ENCODE measurements around the gene PDK2.
A peak's percentile ranks its signal among the peaks of the same experiment; 100 is the strongest.

PDK2 gene

GRCh38 chr17:50093246-50093645 is 1.9 kb upstream of the PDK2 start:
- TF ChIP-seq TCF4 (CRISPR knock-in tag; IDR thresholded peaks at IDR 0.05; ENCODE audit: borderline replicate concordance) (no peak), ZNF70 (CRISPR knock-in tag; IDR thresholded peaks at IDR 0.05) (no peak), POU6F1 (CRISPR knock-in tag; IDR thresholded peaks at IDR 0.05; ENCODE audit: borderline replicate concordance, low read depth) (no peak), ISL1 (CRISPR knock-in tag; IDR thresholded peaks at IDR 0.05) (no peak), ESRRG (CRISPR knock-in tag; IDR thresholded peaks at IDR 0.05) (no peak), GLIS3 (CRISPR knock-in tag; IDR thresholded peaks at IDR 0.05) (no peak), ZC3H10 (CRISPR knock-in tag; IDR thresholded peaks at IDR 0.05) (no peak), PATZ1 (CRISPR knock-in tag; IDR thresholded peaks at IDR 0.05; ENCODE audit: borderline replicate concordance) (no peak), SNAI2 (CRISPR knock-in tag; IDR thresholded peaks at IDR 0.05) (no peak), RARB (CRISPR knock-in tag; IDR thresholded peaks at IDR 0.05) (no peak), CSRNP3 (CRISPR knock-in tag; IDR thresholded peaks at IDR 0.05) (no peak), BACH2 (CRISPR knock-in tag; IDR thresholded peaks at IDR 0.05; ENCODE audit: borderline replicate concordance) (no peak), PPARA (CRISPR knock-in tag; IDR thresholded peaks at IDR 0.05; ENCODE audit: borderline replicate concordance) (no peak), ARNTL (CRISPR knock-in tag; IDR thresholded peaks at IDR 0.05; ENCODE audit: borderline replicate concordance, low read depth) (no peak), ZNF565 (CRISPR knock-in tag; conservative IDR thresholded peaks at IDR 0.05; ENCODE audit: low read depth) (no peak), OSR1 (CRISPR knock-in tag; IDR thresholded peaks at IDR 0.05) (no peak)
- ATAC-seq, result no peak

- peak; percentile 5 for ATAC-seq
- TF ChIP-seq ZNF565 (CRISPR knock-in tag; conservative IDR thresholded peaks at IDR 0.05; ENCODE audit: low read depth) (no peak), OSR1 (CRISPR knock-in tag; IDR thresholded peaks at IDR 0.05) (no peak), ZFP3 (CRISPR knock-in tag; IDR thresholded peaks at IDR 0.05) (no peak), TSHZ2 (CRISPR knock-in tag; IDR thresholded peaks at IDR 0.05) (no peak), ARNTL (CRISPR knock-in tag; IDR thresholded peaks at IDR 0.05; ENCODE audit: borderline replicate concordance, low read depth) (no peak), ZNF8 (CRISPR knock-in tag; IDR thresholded peaks at IDR 0.05) (no peak), ZC3H10 (CRISPR knock-in tag; IDR thresholded peaks at IDR 0.05) (no peak), ZFP30 (CRISPR knock-in tag; IDR thresholded peaks at IDR 0.05) (no peak), TOX (CRISPR knock-in tag; IDR thresholded peaks at IDR 0.05; ENCODE audit: borderline replicate concordance) (no peak), CSRNP3 (CRISPR knock-in tag; IDR thresholded peaks at IDR 0.05) (no peak), SNAI2 (CRISPR knock-in tag; IDR thresholded peaks at IDR 0.05) (no peak), PATZ1 (CRISPR knock-in tag; IDR thresholded peaks at IDR 0.05; ENCODE audit: borderline replicate concordance) (no peak), CSDC2 (CRISPR knock-in tag; IDR thresholded peaks at IDR 0.05) (no peak), RARB (CRISPR knock-in tag; IDR thresholded peaks at IDR 0.05) (no peak), POU6F1 (CRISPR knock-in tag; IDR thresholded peaks at IDR 0.05; ENCODE audit: borderline replicate concordance, low read depth) (no peak), ESRRG (CRISPR knock-in tag; IDR thresholded peaks at IDR 0.05) (no peak), ZNF70 (CRISPR knock-in tag; IDR thresholded peaks at IDR 0.05) (no peak)
These were observed 1.3 kb upstream of the PDK2 start for GRCh38 chr17:50093807-50094206.

Measured in SK-N-SH treated with all-trans-retinoic acid at 6 μM for 48 hours (cell line).